ENCODE results near the gene NEXN. TPM values are rescaled to one million over a fixed set of nuclear protein-coding genes. Genes with fewer than 3 reads are reported as not detected.
A peak's percentile ranks its signal among the peaks of the same experiment; 100 is the strongest.
"Not testable (repeated sequence)": the region's sequence is repeated elsewhere in the genome, so short reads cannot be mapped to it uniquely, and the experiment has no call there.

The NEXN gene
- total RNA-seq, 1 experiment from 2014 or later, result 0.15 TPM

- no peaks in the 10 kb centered on the region for H3K79me2 ChIP-seq (ENCODE audit: insufficient read depth, low read length)
- no peak overlapping the region for H3K4me2 ChIP-seq (ENCODE audit: low read length)
- no peak overlapping the region for H3K4me3 ChIP-seq (replicated peaks in 1 of 2; ENCODE audit: low read depth in 1 of 2, low read length in 2 of 2)
- no peaks in the 10 kb centered on the region for H3K9me2 ChIP-seq (ENCODE audit: insufficient read depth)
- ChIA-PET POLR2A (no interaction called here), RAD21 (ENCODE audit: low non-redundant PET in 1 of 2, low total read pairs in 2 of 2, uncharacterized antibody in 2 of 2, unreplicated experiment in 2 of 2) (no interaction called here), CTCF (no interaction called here)
- no peak for ATAC-seq
- TF ChIP-seq CEBPB (IDR thresholded peaks at IDR 0.05; ENCODE audit: low read depth) (no peak), POLR2A (IDR thresholded peaks at IDR 0.05; ENCODE audit: borderline replicate concordance, extremely low read depth, insufficient read depth, insufficient read length) (no peak), ZNF274 (IDR thresholded peaks at IDR 0.05; ENCODE audit: low read depth, low read length) (no peak), EZH2phosphoT487 (IDR thresholded peaks at IDR 0.05; ENCODE audit: borderline replicate concordance) (no peak), ATF3 (IDR thresholded peaks at IDR 0.05) (no peak), YY1 (IDR thresholded peaks at IDR 0.05; ENCODE audit: extremely low read depth, insufficient replicate concordance, low read depth, low read length) (no peak)
- TF ChIP-seq, protein P1, sequence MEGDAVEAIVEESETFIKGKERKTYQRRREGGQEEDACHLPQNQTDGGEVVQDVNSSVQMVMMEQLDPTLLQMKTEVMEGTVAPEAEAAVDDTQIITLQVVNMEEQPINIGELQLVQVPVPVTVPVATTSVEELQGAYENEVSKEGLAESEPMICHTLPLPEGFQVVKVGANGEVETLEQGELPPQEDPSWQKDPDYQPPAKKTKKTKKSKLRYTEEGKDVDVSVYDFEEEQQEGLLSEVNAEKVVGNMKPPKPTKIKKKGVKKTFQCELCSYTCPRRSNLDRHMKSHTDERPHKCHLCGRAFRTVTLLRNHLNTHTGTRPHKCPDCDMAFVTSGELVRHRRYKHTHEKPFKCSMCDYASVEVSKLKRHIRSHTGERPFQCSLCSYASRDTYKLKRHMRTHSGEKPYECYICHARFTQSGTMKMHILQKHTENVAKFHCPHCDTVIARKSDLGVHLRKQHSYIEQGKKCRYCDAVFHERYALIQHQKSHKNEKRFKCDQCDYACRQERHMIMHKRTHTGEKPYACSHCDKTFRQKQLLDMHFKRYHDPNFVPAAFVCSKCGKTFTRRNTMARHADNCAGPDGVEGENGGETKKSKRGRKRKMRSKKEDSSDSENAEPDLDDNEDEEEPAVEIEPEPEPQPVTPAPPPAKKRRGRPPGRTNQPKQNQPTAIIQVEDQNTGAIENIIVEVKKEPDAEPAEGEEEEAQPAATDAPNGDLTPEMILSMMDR (IDR thresholded peaks at IDR 0.05 in 2 of 3, conservative IDR thresholded peaks at IDR 0.05 in 1 of 3; ENCODE audit: borderline replicate concordance in 1 of 3, insufficient read depth in 1 of 3, low read depth in 2 of 3, low read length in 2 of 3), result no peak
- no peaks in the 10 kb centered on the region for H3K27me3 ChIP-seq (ENCODE audit: insufficient read depth, low read length)
- intact Hi-C loops (cut with micrococcal nuclease), result no loop called here
- H3K4me1 ChIP-seq (ENCODE audit: control insufficient read depth in 1 of 2, insufficient read depth in 2 of 2, low read length in 2 of 2), result no peaks in the 10 kb centered on the region
- H3K27ac ChIP-seq (ENCODE audit: low read depth, low read length), result no peak overlapping the region
- H2AFZ ChIP-seq (ENCODE audit: low read depth, low read length, poor library complexity, severe bottlenecking), result no peak overlapping the region
- no peaks in the 10 kb centered on the region for H3K9me3 ChIP-seq (ENCODE audit: control insufficient read depth in 1 of 2, insufficient read depth in 1 of 2, low read depth in 1 of 2, low read length in 2 of 2)
- no peak overlapping the region for H3K9ac ChIP-seq (ENCODE audit: low read length)
- no TSS peak for BruUV-seq (replicated peaks)
- no peak for DNase-seq (ENCODE audit: low read depth, low spot score)
- no peaks in the 10 kb centered on the region for H3K36me3 ChIP-seq (ENCODE audit: control insufficient read depth in 1 of 2, insufficient read depth in 2 of 2, low read length in 2 of 2)
- no peaks in the 10 kb centered on the region for H4K20me1 ChIP-seq (ENCODE audit: insufficient read depth)
Observed at GRCh38 chr1:77910116-77910515, 21.7 kb downstream of the NEXN start.

GRCh38 chr1:77918918-77919317 is 30.5 kb downstream of the NEXN start:
- H3K27me3 ChIP-seq (ENCODE audit: insufficient read depth, low read length); POLR2A ChIA-PET; CTCF ChIA-PET; H3K4me3 ChIP-seq (replicated peaks in 1 of 2; ENCODE audit: low read depth in 1 of 2, low read length in 2 of 2); H3K9me2 ChIP-seq (ENCODE audit: insufficient read depth); ATAC-seq; RAD21 ChIA-PET (ENCODE audit: low non-redundant PET in 1 of 2, low total read pairs in 2 of 2, uncharacterized antibody in 2 of 2, unreplicated experiment in 2 of 2); H3K36me3 ChIP-seq (ENCODE audit: control insufficient read depth in 1 of 2, insufficient read depth in 2 of 2, low read length in 2 of 2); H3K9me3 ChIP-seq (ENCODE audit: control insufficient read depth in 1 of 2, insufficient read depth in 1 of 2, low read depth in 1 of 2, low read length in 2 of 2); intact Hi-C loops (cut with micrococcal nuclease); DNase-seq (ENCODE audit: low read depth, low spot score); H3K79me2 ChIP-seq (ENCODE audit: insufficient read depth, low read length); H3K27ac ChIP-seq (ENCODE audit: low read depth, low read length); H3K9ac ChIP-seq (ENCODE audit: low read length); H4K20me1 ChIP-seq (ENCODE audit: insufficient read depth); H2AFZ ChIP-seq (ENCODE audit: low read depth, low read length, poor library complexity, severe bottlenecking); BruUV-seq (replicated peaks): not testable (repeated sequence)
- peak overlapping the region; percentile 58 for H3K4me2 ChIP-seq (ENCODE audit: low read length)
- peaks cover 2 to 15% of the 10 kb centered on the region in 2 experiments; a peak in 2 of 4 replicates for H3K4me1 ChIP-seq (ENCODE audit: control insufficient read depth in 1 of 2, insufficient read depth in 2 of 2, low read length in 2 of 2)
